ENCODE data around the gene PATL2. TPM values are rescaled to one million over a fixed set of nuclear protein-coding genes. Genes with fewer than 3 reads are reported as not detected.

PATL2 gene
- total RNA-seq, 1 experiment from 2014 or later, result 0.49 TPM

DNA sequence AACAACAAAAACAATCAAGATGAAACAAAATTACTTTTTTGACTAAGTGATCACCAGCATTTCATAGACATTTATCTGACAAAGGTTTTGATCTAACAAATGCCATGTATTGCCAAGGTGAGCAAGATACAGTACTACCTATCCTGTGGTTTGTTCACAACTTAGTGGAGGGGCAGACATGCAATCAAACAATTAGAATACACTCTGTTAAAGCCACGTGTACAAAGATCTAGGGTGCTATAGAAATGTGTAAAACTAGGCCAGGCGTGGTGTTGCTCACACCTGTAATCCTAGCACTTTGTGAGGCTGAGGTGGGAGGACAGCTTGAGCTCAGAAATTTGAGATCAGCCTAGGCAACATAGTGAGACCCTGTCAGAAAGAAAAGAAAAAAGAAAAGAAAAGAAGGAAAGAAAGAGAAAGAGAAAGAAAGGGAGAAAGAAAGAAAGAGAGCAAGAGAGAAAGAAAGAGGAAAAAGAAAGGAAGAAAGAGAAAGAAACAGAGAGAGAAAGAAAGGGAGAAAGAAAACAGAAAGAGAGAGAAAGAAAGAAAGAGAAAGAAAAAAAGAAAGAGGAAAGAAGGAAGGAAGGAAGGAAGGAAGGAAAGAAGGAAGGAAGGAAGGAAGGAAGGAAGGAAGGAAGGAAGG, 23.8 kb upstream of the PATL2 start:
- Histone ChIP-seq H3K27ac (ENCODE audit: low read length) (peak overlapping the region; percentile 54), H3K9me3 (ENCODE audit: control insufficient read depth, insufficient read depth, low read depth, low read length) (no peaks in the 10 kb centered on the region), H3K36me3 (ENCODE audit: control insufficient read depth, insufficient read depth, low read length) (no peaks in the 10 kb centered on the region), H3K27me3 (ENCODE audit: control insufficient read depth, insufficient read depth, low read length) (no peaks in the 10 kb centered on the region), H3K4me3 (ENCODE audit: low read depth in 2 of 2, low read length in 2 of 2) (no peak overlapping the region; a peak in 1 of 4 replicates), H3K4me1 (ENCODE audit: control insufficient read depth, insufficient read depth, low read length) (peaks cover 31% of the 10 kb centered on the region)
- TF ChIP-seq REST (IDR thresholded peaks at IDR 0.05; ENCODE audit: insufficient read depth in 1 of 2, low read depth in 2 of 2, low read length in 1 of 2), result no peak
- no peak for TF ChIP-seq POLR2AphosphoS5 (IDR thresholded peaks at IDR 0.05; ENCODE audit: low read depth, low read length)
- no peak for TF ChIP-seq SIN3A (IDR thresholded peaks at IDR 0.05; ENCODE audit: borderline replicate concordance, insufficient read depth, low read depth, low read length)
- TF ChIP-seq TCF7L2 (IDR thresholded peaks at IDR 0.05; ENCODE audit: low read depth, low read length), result no peak
- TF ChIP-seq CTCF (IDR thresholded peaks at IDR 0.05), result no peak
- no TSS peak for BruUV-seq (replicated peaks)
- POLR2A ChIA-PET, result interaction anchor here (0.6 kb wide), 1 partner anchor 8 kb away, joined by 4 read pairs; no protein-coding TSS in a partner anchor
- ATAC-seq (no peak), DNase-seq (ENCODE audit: low read depth, low spot score) (no peak)
- in situ Hi-C loops (cut with HindIII; ENCODE audit: low pct_unique_long_range_greater_than_20kb, low sequenced_read_pairs), result no loop called here
- CTCF ChIA-PET, result interaction anchor here (0.6 to 4.8 kb wide), 5 partner anchors 13 to 143 kb away, joined by 3 to 51 read pairs (median 6); partner anchors contain the start of genes B2M, PATL2 and SPG11
- intact Hi-C loops (cut with micrococcal nuclease; ENCODE audit: unreplicated experiment), result loop anchor here (5.0 to 10.0 kb wide), 2 partner anchors 73 to 140 kb away; partner anchors contain the start of gene SPG11

GRCh38 chr15:44729408-44730127, 18.4 kb upstream of the PATL2 start:
- no peak for DNase-seq (ENCODE audit: low read depth, low spot score)
- Histone ChIP-seq H3K36me3 (ENCODE audit: control insufficient read depth, insufficient read depth, low read length) (no peaks in the 10 kb centered on the region; the same call in 1 of the 2 replicates), H3K9me3 (ENCODE audit: control insufficient read depth, insufficient read depth, low read depth, low read length) (no peaks in the 10 kb centered on the region), H3K4me3 (ENCODE audit: low read depth in 2 of 2, low read length in 2 of 2) (peak overlapping the region; percentile 91 to 96), H3K4me1 (ENCODE audit: control insufficient read depth, insufficient read depth, low read length) (peaks cover 43% of the 10 kb centered on the region), H3K27me3 (ENCODE audit: control insufficient read depth, insufficient read depth, low read length) (no peaks in the 10 kb centered on the region), H3K27ac (ENCODE audit: low read length) (peak overlapping the region; percentile 99)
- TF ChIP-seq CTCF (IDR thresholded peaks at IDR 0.05), result no peak
- no peak for TF ChIP-seq POLR2AphosphoS5 (IDR thresholded peaks at IDR 0.05; ENCODE audit: low read depth, low read length)
- no peak for TF ChIP-seq REST (IDR thresholded peaks at IDR 0.05; ENCODE audit: insufficient read depth in 1 of 2, low read depth in 2 of 2, low read length in 1 of 2)
- TF ChIP-seq TCF7L2 (IDR thresholded peaks at IDR 0.05; ENCODE audit: low read depth, low read length), result no peak
- no peak for TF ChIP-seq SIN3A (IDR thresholded peaks at IDR 0.05; ENCODE audit: borderline replicate concordance, insufficient read depth, low read depth, low read length)
- peak; percentile 9 for ATAC-seq
- ChIA-PET POLR2A (interaction anchor here (0.6 to 5.4 kb wide), 3 partner anchors 17 to 113 kb away, joined by 4 to 28 read pairs (median 10); partner anchors contain the start of genes B2M and PATL2), CTCF (interaction anchor here (0.6 to 1.6 kb wide), 4 partner anchors 8 to 66 kb away, joined by 4 to 26 read pairs (median 4); partner anchors contain the start of genes PATL2 and SPG11)
- in situ Hi-C loops (cut with HindIII; ENCODE audit: low pct_unique_long_range_greater_than_20kb, low sequenced_read_pairs), result no loop called here
- intact Hi-C loops (cut with micrococcal nuclease; ENCODE audit: unreplicated experiment), result loop anchor here (10.0 kb wide), 1 partner anchor 135 kb away; no protein-coding TSS in a partner anchor
- BruUV-seq (replicated peaks), result no TSS peak

Data from Panc1 (cell line).